Measurements from ENCODE around the gene IFNA8. TPM values are rescaled to one million over a fixed set of nuclear protein-coding genes. Genes with fewer than 3 reads are reported as not detected.

The IFNA8 gene
- total and polyA plus RNA-seq, 2 experiments from 2014 or later = not detected

Other genes with a start within 250 kb of the IFNA8 start
- gene IFNA21, start 242.5 kb upstream of the IFNA8 start, total RNA-seq (2014; rRNA removed; shearing (Covaris generic)) = not detected in 2 replicates
- gene IFNA21, start 242.5 kb upstream of the IFNA8 start, polyA plus RNA-seq (2016; fragmentation: Nextera tagmentation; extraction: Ambion mirVana) = not detected in 2 replicates
- not detected in 2 replicates for gene IFNA4, start 221.5 kb upstream of the IFNA8 start, total RNA-seq (2014; rRNA removed; shearing (Covaris generic))
- not detected in 2 replicates for gene IFNA4, start 221.5 kb upstream of the IFNA8 start, polyA plus RNA-seq (2016; fragmentation: Nextera tagmentation; extraction: Ambion mirVana)
- gene IFNA7, start 206.9 kb upstream of the IFNA8 start, total RNA-seq (2014; rRNA removed; shearing (Covaris generic)) = not detected in 2 replicates
- gene IFNA7, start 206.9 kb upstream of the IFNA8 start, polyA plus RNA-seq (2016; fragmentation: Nextera tagmentation; extraction: Ambion mirVana) = not detected in 2 replicates
- gene IFNA10, start 202.0 kb upstream of the IFNA8 start, total RNA-seq (2014; rRNA removed; shearing (Covaris generic)) = not detected in 2 replicates
- not detected in 2 replicates for gene IFNA10, start 202.0 kb upstream of the IFNA8 start, polyA plus RNA-seq (2016; fragmentation: Nextera tagmentation; extraction: Ambion mirVana)
- not detected in 2 replicates for gene IFNA16, start 191.8 kb upstream of the IFNA8 start, total RNA-seq (2014; rRNA removed; shearing (Covaris generic))
- gene IFNA16, start 191.8 kb upstream of the IFNA8 start, polyA plus RNA-seq (2016; fragmentation: Nextera tagmentation; extraction: Ambion mirVana) = not detected in 2 replicates
- not detected in 2 replicates for gene IFNA17, start 180.9 kb upstream of the IFNA8 start, total RNA-seq (2014; rRNA removed; shearing (Covaris generic))
- gene IFNA17, start 180.9 kb upstream of the IFNA8 start, polyA plus RNA-seq (2016; fragmentation: Nextera tagmentation; extraction: Ambion mirVana) = not detected in 2 replicates
- gene IFNA14, start 169.1 kb upstream of the IFNA8 start, total RNA-seq (2014; rRNA removed; shearing (Covaris generic)) = not detected in 2 replicates
- not detected in 2 replicates for gene IFNA14, start 169.1 kb upstream of the IFNA8 start, polyA plus RNA-seq (2016; fragmentation: Nextera tagmentation; extraction: Ambion mirVana)
- not detected in 2 replicates for gene IFNA5, start 103.8 kb upstream of the IFNA8 start, total RNA-seq (2014; rRNA removed; shearing (Covaris generic))
- not detected in 2 replicates for gene IFNA5, start 103.8 kb upstream of the IFNA8 start, polyA plus RNA-seq (2016; fragmentation: Nextera tagmentation; extraction: Ambion mirVana)
- 22.1 and 24.0 TPM in 2 replicates for gene KLHL9, start 73.7 kb upstream of the IFNA8 start, total RNA-seq (2014; rRNA removed; shearing (Covaris generic))
- gene KLHL9, start 73.7 kb upstream of the IFNA8 start, polyA plus RNA-seq (2016; fragmentation: Nextera tagmentation; extraction: Ambion mirVana) = 9.1 and 9.6 TPM in 2 replicates
- gene IFNA6, start 58.2 kb upstream of the IFNA8 start, total RNA-seq (2014; rRNA removed; shearing (Covaris generic)) = not detected in 2 replicates
- gene IFNA6, start 58.2 kb upstream of the IFNA8 start, polyA plus RNA-seq (2016; fragmentation: Nextera tagmentation; extraction: Ambion mirVana) = not detected in 2 replicates
- gene IFNA13, start 41.1 kb upstream of the IFNA8 start, total RNA-seq (2014; rRNA removed; shearing (Covaris generic)) = not detected in 2 replicates
- not detected in 2 replicates for gene IFNA13, start 41.1 kb upstream of the IFNA8 start, polyA plus RNA-seq (2016; fragmentation: Nextera tagmentation; extraction: Ambion mirVana)
- not detected in 2 replicates for gene IFNA2, start 23.7 kb upstream of the IFNA8 start, total RNA-seq (2014; rRNA removed; shearing (Covaris generic))
- not detected in 2 replicates for gene IFNA2, start 23.7 kb upstream of the IFNA8 start, polyA plus RNA-seq (2016; fragmentation: Nextera tagmentation; extraction: Ambion mirVana)
- not detected in 2 replicates for gene IFNA1, start 31.3 kb downstream of the IFNA8 start, total RNA-seq (2014; rRNA removed; shearing (Covaris generic))
- gene IFNA1, start 31.3 kb downstream of the IFNA8 start, polyA plus RNA-seq (2016; fragmentation: Nextera tagmentation; extraction: Ambion mirVana) = not detected in 2 replicates
- gene IFNE, start 73.2 kb downstream of the IFNA8 start, total RNA-seq (2014; rRNA removed; shearing (Covaris generic)) = 0.21 and 0.35 TPM in 2 replicates
- not detected in 2 replicates for gene IFNE, start 73.2 kb downstream of the IFNA8 start, polyA plus RNA-seq (2016; fragmentation: Nextera tagmentation; extraction: Ambion mirVana)

All from GM23338 (cell line).